GM19397 (cell line): Measurements from ENCODE around the gene GAN.

Experiments
- ATAC-seq: cut with Tn5 transposase; IDR thresholded peaks from one replicate; pipeline ENCODE4 v1.9.1; 2021; ENCODE audit warnings: mild to moderate bottlenecking, moderate library complexity; ENCODE audit not compliant: unreplicated experiment

Gene GAN

DNA sequence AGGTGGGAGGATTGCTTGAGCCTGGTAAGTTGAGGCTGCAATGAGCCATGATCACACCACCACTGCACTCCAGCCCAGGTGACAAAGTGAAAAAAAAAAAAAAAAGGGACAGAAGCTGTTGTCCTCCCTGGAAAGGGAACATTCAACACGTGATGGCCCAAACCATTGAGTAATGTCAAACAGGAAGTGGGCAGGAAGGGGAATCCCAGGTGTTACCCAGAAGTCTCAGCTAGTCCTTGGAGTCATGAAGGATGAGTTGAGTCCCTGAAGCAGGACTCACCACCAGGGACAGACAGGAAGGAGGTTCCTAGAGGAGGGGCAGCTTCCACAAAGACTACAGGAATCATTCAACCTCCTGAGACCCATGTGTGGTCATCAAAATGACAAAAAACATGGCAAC lies 110.0 kb downstream of the GAN start:
- ATAC-seq: no peak

DNA sequence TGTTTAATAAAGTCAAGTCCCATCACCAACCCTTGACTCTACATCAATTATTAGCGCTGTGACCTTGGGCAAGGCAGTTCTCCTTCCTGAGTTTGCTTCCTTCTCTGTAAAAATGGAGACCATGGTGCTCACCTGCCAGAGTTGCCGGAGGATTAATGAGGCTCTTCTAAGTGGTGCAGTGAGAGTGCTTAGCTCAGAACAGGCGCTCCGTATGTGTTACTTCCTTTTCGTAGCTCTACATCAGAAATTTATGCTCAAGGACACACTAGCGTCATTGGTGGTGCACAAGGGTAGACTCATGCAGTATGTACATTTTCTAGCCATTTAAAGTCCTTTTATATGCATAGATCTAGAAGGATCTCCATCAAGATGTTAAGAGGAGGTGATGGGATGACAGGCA lies 112.5 kb downstream of the GAN start:
- ATAC-seq: no peak

DNA sequence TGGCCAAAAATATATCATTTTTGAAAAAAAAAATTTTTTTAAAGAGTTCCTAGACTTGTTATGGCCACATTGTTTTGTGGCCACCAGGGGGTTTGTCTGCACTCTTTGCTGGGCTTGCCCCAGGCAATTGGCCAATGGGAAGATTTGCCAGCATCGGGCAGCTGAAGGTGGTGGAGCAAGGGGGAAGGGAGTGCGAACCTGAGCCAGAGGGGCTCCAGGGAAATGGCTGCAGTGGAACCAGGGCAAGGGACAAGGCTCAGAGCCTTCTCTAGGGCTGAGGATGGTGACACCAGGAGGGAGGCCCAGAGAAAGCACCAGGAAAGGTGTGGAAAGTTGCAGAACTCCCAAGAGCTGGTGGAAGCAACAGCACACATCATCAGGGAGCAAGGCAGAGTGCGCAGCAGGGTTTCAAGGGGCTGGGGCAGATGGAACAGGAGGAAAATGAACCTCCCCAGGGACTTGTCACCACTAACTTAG lies 114.3 kb downstream of the GAN start:
- no peak for ATAC-seq

GRCh38 chr16:81431554-81432353 lies 117.0 kb downstream of the GAN start:
- peak; percentile 43 for ATAC-seq

DNA sequence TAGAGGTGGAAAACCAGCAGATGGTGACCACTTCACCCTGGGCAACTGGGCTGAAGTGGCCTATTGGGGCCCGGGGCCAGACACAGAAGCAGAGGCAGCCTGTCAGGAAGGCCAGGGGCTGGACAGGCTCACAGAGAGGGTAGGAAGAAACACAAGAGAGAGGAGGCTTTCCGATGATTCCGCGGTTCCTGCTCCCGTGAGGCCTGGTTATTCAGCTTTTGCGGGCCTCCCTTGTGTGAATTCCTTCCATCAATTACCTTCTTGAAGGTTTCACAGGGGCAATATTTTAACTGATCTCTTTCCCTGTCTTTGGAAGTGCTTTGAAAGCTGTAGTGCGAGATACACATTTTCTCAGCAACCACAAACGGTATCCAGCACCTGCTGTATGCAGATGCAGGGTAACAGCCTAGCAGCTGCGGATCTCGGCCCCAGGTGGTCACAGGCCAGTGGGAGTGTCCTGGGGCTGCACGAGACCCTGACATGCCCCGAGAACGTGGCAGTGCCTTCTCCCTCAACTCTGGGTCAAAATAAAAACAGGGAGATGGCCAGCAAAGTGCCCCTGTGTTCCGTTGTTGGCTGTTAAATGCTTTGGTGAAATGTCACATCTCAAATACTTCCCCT lies 118.3 kb downstream of the GAN start:
- ATAC-seq: no peak

- no peak for ATAC-seq
Observed at GRCh38 chr16:81435103-81435502, 120.3 kb downstream of the GAN start.

DNA sequence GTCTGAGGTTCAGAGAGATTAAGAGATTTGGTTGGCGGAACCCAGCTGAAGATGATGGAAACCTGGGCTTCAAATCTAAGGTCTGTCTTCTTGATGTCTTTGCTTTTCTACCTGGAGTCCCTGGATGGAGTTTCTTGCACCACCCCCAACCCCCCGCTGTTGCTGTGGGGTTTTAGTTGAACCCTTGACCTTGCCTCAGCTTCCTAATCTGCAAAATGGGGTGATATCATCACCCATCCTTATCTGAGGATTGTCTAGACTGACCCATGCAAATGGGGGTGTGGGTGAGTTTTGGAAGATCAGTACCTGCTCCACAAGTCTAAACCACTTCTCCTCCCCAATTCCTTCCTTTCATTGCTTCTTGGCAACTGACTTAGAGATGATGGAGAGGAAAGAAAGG lies 120.8 kb downstream of the GAN start:
- no peak for ATAC-seq

GRCh38 chr16:81436386-81436785 lies 121.6 kb downstream of the GAN start:
- ATAC-seq: no peak

- ATAC-seq: no peak
Observed at GRCh38 chr16:81437865-81438264, 123.1 kb downstream of the GAN start.
